Measurements from ENCODE around the gene NEK6.

Gene NEK6

GRCh38 chr9:124268248-124268647 is 10.5 kb downstream of the NEK6 start:
- Histone ChIP-seq H3K9me3 (ENCODE audit: insufficient read depth, low read length) (no peaks in the 10 kb centered on the region), H3K27me3 (ENCODE audit: insufficient read depth, insufficient read length) (no peaks in the 10 kb centered on the region), H3K4me1 (ENCODE audit: insufficient read depth, insufficient read length) (peaks cover 41% of the 10 kb centered on the region), H3K36me3 (ENCODE audit: insufficient read depth, insufficient read length, low read length) (peaks cover 88% of the 10 kb centered on the region), H3K9ac (ENCODE audit: insufficient read length, low read depth) (no peak overlapping the region), H3K4me3 (ENCODE audit: insufficient read length, low read depth) (no peak overlapping the region)
- TF ChIP-seq YY1 (IDR thresholded peaks at IDR 0.05; ENCODE audit: insufficient read depth, insufficient read length) (no peak), SUZ12 (IDR thresholded peaks at IDR 0.05; ENCODE audit: extremely low read depth, insufficient read depth, insufficient read length) (no peak), ZNF274 (IDR thresholded peaks at IDR 0.05; ENCODE audit: low read depth, low read length) (no peak)
- no peak for DNase-seq (ENCODE audit: low read depth, low spot score)

GRCh38 chr9:124268661-124269060 is 10.9 kb downstream of the NEK6 start:
- DNase-seq (ENCODE audit: low read depth, low spot score): no peak
- Histone ChIP-seq H3K9ac (ENCODE audit: insufficient read length, low read depth) (no peak overlapping the region), H3K27me3 (ENCODE audit: insufficient read depth, insufficient read length) (no peaks in the 10 kb centered on the region), H3K36me3 (ENCODE audit: insufficient read depth, insufficient read length, low read length) (peaks cover 84% of the 10 kb centered on the region), H3K4me3 (ENCODE audit: insufficient read length, low read depth) (no peak overlapping the region), H3K9me3 (ENCODE audit: insufficient read depth, low read length) (no peaks in the 10 kb centered on the region), H3K4me1 (ENCODE audit: insufficient read depth, insufficient read length) (peaks cover 37% of the 10 kb centered on the region)
- TF ChIP-seq YY1 (IDR thresholded peaks at IDR 0.05; ENCODE audit: insufficient read depth, insufficient read length): no peak
- no peak for TF ChIP-seq SUZ12 (IDR thresholded peaks at IDR 0.05; ENCODE audit: extremely low read depth, insufficient read depth, insufficient read length)
- TF ChIP-seq ZNF274 (IDR thresholded peaks at IDR 0.05; ENCODE audit: low read depth, low read length): no peak

- Histone ChIP-seq H3K9me3 (ENCODE audit: insufficient read depth, low read length) (no peaks in the 10 kb centered on the region), H3K4me3 (ENCODE audit: insufficient read length, low read depth) (no peak overlapping the region), H3K4me1 (ENCODE audit: insufficient read depth, insufficient read length) (peaks cover 33% of the 10 kb centered on the region), H3K36me3 (ENCODE audit: insufficient read depth, insufficient read length, low read length) (peaks cover 85% of the 10 kb centered on the region), H3K27me3 (ENCODE audit: insufficient read depth, insufficient read length) (no peaks in the 10 kb centered on the region), H3K9ac (ENCODE audit: insufficient read length, low read depth) (no peak overlapping the region)
- TF ChIP-seq SUZ12 (IDR thresholded peaks at IDR 0.05; ENCODE audit: extremely low read depth, insufficient read depth, insufficient read length) (no peak), YY1 (IDR thresholded peaks at IDR 0.05; ENCODE audit: insufficient read depth, insufficient read length) (no peak), ZNF274 (IDR thresholded peaks at IDR 0.05; ENCODE audit: low read depth, low read length) (no peak)
- no peak for DNase-seq (ENCODE audit: low read depth, low spot score)
Measured at GRCh38 chr9:124269556-124269955, 11.8 kb downstream of the NEK6 start.

GRCh38 chr9:124270504-124271335 is 13.0 kb downstream of the NEK6 start:
- H3K27me3 ChIP-seq (ENCODE audit: insufficient read depth, insufficient read length): no peaks in the 10 kb centered on the region
- no peaks in the 10 kb centered on the region for H3K9me3 ChIP-seq (ENCODE audit: insufficient read depth, low read length)
- H3K9ac ChIP-seq (ENCODE audit: insufficient read length, low read depth): no peak overlapping the region
- TF ChIP-seq SUZ12 (IDR thresholded peaks at IDR 0.05; ENCODE audit: extremely low read depth, insufficient read depth, insufficient read length): no peak
- no peak for TF ChIP-seq YY1 (IDR thresholded peaks at IDR 0.05; ENCODE audit: insufficient read depth, insufficient read length)
- no peak for TF ChIP-seq ZNF274 (IDR thresholded peaks at IDR 0.05; ENCODE audit: low read depth, low read length)
- peaks cover 30% of the 10 kb centered on the region for H3K4me1 ChIP-seq (ENCODE audit: insufficient read depth, insufficient read length)
- peaks cover 89% of the 10 kb centered on the region for H3K36me3 ChIP-seq (ENCODE audit: insufficient read depth, insufficient read length, low read length)
- no peak for DNase-seq (ENCODE audit: low read depth, low spot score)
- H3K4me3 ChIP-seq (ENCODE audit: insufficient read length, low read depth): no peak overlapping the region

- peaks cover 81% of the 10 kb centered on the region for H3K36me3 ChIP-seq (ENCODE audit: insufficient read depth, insufficient read length, low read length)
- no peak overlapping the region for H3K9ac ChIP-seq (ENCODE audit: insufficient read length, low read depth)
- no peak for TF ChIP-seq YY1 (IDR thresholded peaks at IDR 0.05; ENCODE audit: insufficient read depth, insufficient read length)
- no peak for TF ChIP-seq ZNF274 (IDR thresholded peaks at IDR 0.05; ENCODE audit: low read depth, low read length)
- no peaks in the 10 kb centered on the region for H3K27me3 ChIP-seq (ENCODE audit: insufficient read depth, insufficient read length)
- peaks cover 26% of the 10 kb centered on the region for H3K4me1 ChIP-seq (ENCODE audit: insufficient read depth, insufficient read length)
- DNase-seq (ENCODE audit: low read depth, low spot score): no peak
- H3K4me3 ChIP-seq (ENCODE audit: insufficient read length, low read depth): no peak overlapping the region
- H3K9me3 ChIP-seq (ENCODE audit: insufficient read depth, low read length): no peaks in the 10 kb centered on the region
Measured at GRCh38 chr9:124271660-124272059, 13.9 kb downstream of the NEK6 start.

GRCh38 chr9:124272118-124272517 is 14.4 kb downstream of the NEK6 start:
- no peaks in the 10 kb centered on the region for H3K27me3 ChIP-seq (ENCODE audit: insufficient read depth, insufficient read length)
- H3K9ac ChIP-seq (ENCODE audit: insufficient read length, low read depth): no peak overlapping the region
- H3K9me3 ChIP-seq (ENCODE audit: insufficient read depth, low read length): no peaks in the 10 kb centered on the region
- H3K4me3 ChIP-seq (ENCODE audit: insufficient read length, low read depth): no peak overlapping the region
- peaks cover 81% of the 10 kb centered on the region for H3K36me3 ChIP-seq (ENCODE audit: insufficient read depth, insufficient read length, low read length)
- DNase-seq (ENCODE audit: low read depth, low spot score): no peak
- H3K4me1 ChIP-seq (ENCODE audit: insufficient read depth, insufficient read length): peaks cover 22% of the 10 kb centered on the region
- TF ChIP-seq SUZ12 (IDR thresholded peaks at IDR 0.05; ENCODE audit: extremely low read depth, insufficient read depth, insufficient read length) (no peak), YY1 (IDR thresholded peaks at IDR 0.05; ENCODE audit: insufficient read depth, insufficient read length) (no peak), ZNF274 (IDR thresholded peaks at IDR 0.05; ENCODE audit: low read depth, low read length) (no peak)

GRCh38 chr9:124272979-124273378 is 15.2 kb downstream of the NEK6 start:
- H3K4me3 ChIP-seq (ENCODE audit: insufficient read length, low read depth): no peak overlapping the region
- H3K4me1 ChIP-seq (ENCODE audit: insufficient read depth, insufficient read length): peaks cover 21% of the 10 kb centered on the region
- peaks cover 78% of the 10 kb centered on the region for H3K36me3 ChIP-seq (ENCODE audit: insufficient read depth, insufficient read length, low read length)
- no peak for DNase-seq (ENCODE audit: low read depth, low spot score)
- no peak for TF ChIP-seq ZNF274 (IDR thresholded peaks at IDR 0.05; ENCODE audit: low read depth, low read length)
- no peaks in the 10 kb centered on the region for H3K27me3 ChIP-seq (ENCODE audit: insufficient read depth, insufficient read length)
- H3K9me3 ChIP-seq (ENCODE audit: insufficient read depth, low read length): no peaks in the 10 kb centered on the region
- no peak overlapping the region for H3K9ac ChIP-seq (ENCODE audit: insufficient read length, low read depth)

All from NT2/D1 (cell line).